Activated CD8-positive, alpha-beta memory T cell treated with anti-CD3 and anti-CD28 coated beads for 1 hour (primary cell): ENCODE measurements around the gene TNS1.

ENCODE experiments used
- DNase-seq, 2 donors: peaks; one replicate each; pipeline ENCODE4 v3.0.0-alpha.2; 2020; ENCODE audit warnings: low read depth in 1 of 2; ENCODE audit errors: extremely low read depth in 1 of 2

The TNS1 gene

GRCh38 chr2:217856159-217856558 is 146.6 kb downstream of the TNS1 start:
- DNase-seq = no peak

GRCh38 chr2:217854684-217855420 is 147.9 kb downstream of the TNS1 start:
- no peak for DNase-seq

GRCh38 chr2:217853961-217854360 is 148.8 kb downstream of the TNS1 start:
- DNase-seq = no peak

- no peak for DNase-seq
Observed at GRCh38 chr2:217853301-217853881, 149.4 kb downstream of the TNS1 start.

GRCh38 chr2:217852555-217853211 is 150.1 kb downstream of the TNS1 start:
- DNase-seq = no peak

- no peak for DNase-seq
Observed at GRCh38 chr2:217851191-217852020, 151.4 kb downstream of the TNS1 start.

GRCh38 chr2:217849154-217849975 is 153.4 kb downstream of the TNS1 start:
- no peak for DNase-seq

- DNase-seq = no peak
Observed at GRCh38 chr2:217848351-217848957, 154.3 kb downstream of the TNS1 start.

- DNase-seq = no peak
Observed at GRCh38 chr2:217847552-217848350, 155.0 kb downstream of the TNS1 start.

GRCh38 chr2:217847115-217847514 is 155.7 kb downstream of the TNS1 start:
- DNase-seq = no peak

GRCh38 chr2:217846321-217846743 is 156.5 kb downstream of the TNS1 start:
- no peak for DNase-seq

GRCh38 chr2:217845301-217845700 is 157.5 kb downstream of the TNS1 start:
- DNase-seq = no peak

GRCh38 chr2:217844696-217845095 is 158.1 kb downstream of the TNS1 start:
- no peak for DNase-seq

- no peak for DNase-seq
Observed at GRCh38 chr2:217843324-217843723, 159.5 kb downstream of the TNS1 start.

- no peak for DNase-seq
Observed at GRCh38 chr2:217842017-217842416, 160.8 kb downstream of the TNS1 start.

- no peak for DNase-seq
Observed at GRCh38 chr2:217840522-217840921, 162.3 kb downstream of the TNS1 start.

- no peak for DNase-seq
Observed at GRCh38 chr2:217839750-217840107, 163.1 kb downstream of the TNS1 start.

GRCh38 chr2:217839073-217839749 is 163.6 kb downstream of the TNS1 start:
- DNase-seq = no peak

GRCh38 chr2:217838409-217838831 is 164.4 kb downstream of the TNS1 start:
- no peak for DNase-seq
